ENCODE results near the gene AKAP13. TPM values are rescaled to one million over a fixed set of nuclear protein-coding genes. Genes with fewer than 3 reads are reported as not detected.

AKAP13 gene
- total RNA-seq, 1 donor from 2014 or later, result 73.8 TPM

DNA sequence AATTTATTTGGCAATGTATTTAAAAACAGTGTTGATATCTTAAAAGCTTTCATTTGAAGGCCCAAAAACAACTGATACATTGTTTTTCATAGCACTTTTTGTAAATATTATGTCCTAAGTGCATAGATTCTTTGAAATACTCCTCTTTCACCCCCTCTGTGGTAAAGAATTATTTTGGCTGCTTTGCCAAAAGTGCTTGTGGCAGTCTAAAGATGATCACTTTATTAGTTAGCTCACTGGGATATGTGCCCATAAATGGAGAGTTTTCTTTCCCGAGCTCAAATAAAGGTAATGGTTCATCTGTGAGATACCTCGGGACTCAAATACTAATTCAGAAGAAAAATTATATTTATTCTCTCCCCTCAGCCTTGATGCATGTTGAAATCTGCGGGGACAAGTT is 16.7 kb downstream of the AKAP13 start:
- no peaks in the 10 kb centered on the region for H3K27me3 ChIP-seq
- Mint-ChIP-seq H3K4me1 (peaks cover 26% of the 10 kb centered on the region), H3K27ac (no peak overlapping the region), H3K27me3 (ENCODE audit: insufficient read depth, low read depth) (peaks cover 2% of the 10 kb centered on the region), H3K9me3 (peaks cover 19% of the 10 kb centered on the region), H3K4me3 (no peak overlapping the region), H3K36me3 (peaks cover 14% of the 10 kb centered on the region)
- peaks cover 6% of the 10 kb centered on the region for H3F3A ChIP-seq (ENCODE audit: low read depth)
- H3K4me3 ChIP-seq, result no peak overlapping the region
- TF ChIP-seq EZH2 (IDR thresholded peaks at IDR 0.05), result no peak
- no peak for TF ChIP-seq CTCF (IDR thresholded peaks at IDR 0.05)
- TF ChIP-seq EZH2phosphoT487 (IDR thresholded peaks at IDR 0.05), result no peak
- H3K36me3 ChIP-seq, result no peaks in the 10 kb centered on the region
- H4K20me1 ChIP-seq (ENCODE audit: low read depth), result peaks cover 82% of the 10 kb centered on the region
- H3K9ac ChIP-seq, result no peak overlapping the region
- DNase-seq (ENCODE audit: low spot score), result no peak
- H3K4me2 ChIP-seq, result no peak overlapping the region
- H3K4me1 ChIP-seq, result peaks cover 38% of the 10 kb centered on the region
- no peak overlapping the region for H2AFZ ChIP-seq (replicated peaks)
- H3K27ac ChIP-seq, result no peak overlapping the region
- H3K79me2 ChIP-seq (ENCODE audit: low read depth), result peaks cover 97% of the 10 kb centered on the region
- no peaks in the 10 kb centered on the region for H3K9me3 ChIP-seq (ENCODE audit: low read depth)

DNA sequence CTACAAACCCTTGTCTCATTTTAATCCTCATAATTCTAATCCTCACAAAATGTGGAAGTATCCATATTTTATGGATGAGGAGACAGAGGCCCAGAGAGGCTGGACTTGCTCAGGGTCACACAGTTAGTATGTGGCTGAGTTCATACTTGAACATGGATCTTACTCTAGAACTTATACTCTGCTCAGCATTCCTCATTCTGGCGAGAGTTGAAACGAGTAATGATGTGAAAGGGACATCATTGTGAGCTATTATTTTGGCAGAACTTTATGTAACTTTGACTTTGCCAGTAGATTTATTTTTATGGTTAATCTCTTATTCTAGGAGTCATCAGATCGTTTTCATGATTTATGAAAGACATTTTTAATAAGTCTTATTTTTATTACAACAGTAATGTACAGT is 17.5 kb downstream of the AKAP13 start:
- Histone ChIP-seq H3K36me3 (no peaks in the 10 kb centered on the region), H3K9me3 (ENCODE audit: low read depth) (no peaks in the 10 kb centered on the region), H2AFZ (replicated peaks) (no peak overlapping the region), H3F3A (ENCODE audit: low read depth) (peaks cover 6% of the 10 kb centered on the region), H4K20me1 (ENCODE audit: low read depth) (peaks cover 82% of the 10 kb centered on the region), H3K27ac (no peak overlapping the region), H3K79me2 (ENCODE audit: low read depth) (peaks cover 97% of the 10 kb centered on the region), H3K4me1 (peaks cover 41% of the 10 kb centered on the region), H3K4me3 (no peak overlapping the region), H3K9ac (no peak overlapping the region), H3K27me3 (no peaks in the 10 kb centered on the region), H3K4me2 (no peak overlapping the region)
- DNase-seq (ENCODE audit: low spot score), result no peak
- H3K36me3 Mint-ChIP-seq, result peaks cover 14% of the 10 kb centered on the region
- H3K9me3 Mint-ChIP-seq, result peaks cover 19% of the 10 kb centered on the region
- TF ChIP-seq EZH2 (IDR thresholded peaks at IDR 0.05), result no peak
- no peak for TF ChIP-seq CTCF (IDR thresholded peaks at IDR 0.05)
- TF ChIP-seq EZH2phosphoT487 (IDR thresholded peaks at IDR 0.05), result no peak
- H3K27me3 Mint-ChIP-seq (ENCODE audit: insufficient read depth, low read depth), result peaks cover 4% of the 10 kb centered on the region
- no peak overlapping the region for H3K27ac Mint-ChIP-seq
- H3K4me3 Mint-ChIP-seq, result no peak overlapping the region
- H3K4me1 Mint-ChIP-seq, result peaks cover 29% of the 10 kb centered on the region

GRCh38 chr15:85398822-85399221 is 18.4 kb downstream of the AKAP13 start:
- no peak for DNase-seq (ENCODE audit: low spot score)
- H3K4me3 Mint-ChIP-seq, result no peak overlapping the region
- Histone ChIP-seq H3K4me3 (no peak overlapping the region), H3K27ac (no peak overlapping the region), H3K27me3 (no peaks in the 10 kb centered on the region), H3K79me2 (ENCODE audit: low read depth) (peaks cover 97% of the 10 kb centered on the region), H3K4me1 (peaks cover 36% of the 10 kb centered on the region), H3K36me3 (no peaks in the 10 kb centered on the region), H2AFZ (replicated peaks) (no peak overlapping the region), H3K4me2 (no peak overlapping the region), H3K9me3 (ENCODE audit: low read depth) (no peaks in the 10 kb centered on the region), H3F3A (ENCODE audit: low read depth) (peaks cover 6% of the 10 kb centered on the region), H3K9ac (no peak overlapping the region), H4K20me1 (ENCODE audit: low read depth) (peaks cover 82% of the 10 kb centered on the region)
- TF ChIP-seq EZH2phosphoT487 (IDR thresholded peaks at IDR 0.05), result no peak
- TF ChIP-seq EZH2 (IDR thresholded peaks at IDR 0.05), result no peak
- TF ChIP-seq CTCF (IDR thresholded peaks at IDR 0.05), result no peak
- H3K36me3 Mint-ChIP-seq, result peaks cover 14% of the 10 kb centered on the region
- peaks cover 19% of the 10 kb centered on the region for H3K9me3 Mint-ChIP-seq
- peaks cover 6% of the 10 kb centered on the region for H3K27me3 Mint-ChIP-seq (ENCODE audit: insufficient read depth, low read depth)
- peaks cover 24% of the 10 kb centered on the region for H3K4me1 Mint-ChIP-seq
- no peak overlapping the region for H3K27ac Mint-ChIP-seq

Measured in neural progenitor cell (in vitro differentiated cells).